GM19238 (cell line): ENCODE measurements around the gene DNAH10.

ENCODE experiments used
- DNase-seq: peaks from one replicate; pipeline ENCODE4 v3.0.0; 2011; ENCODE audit warnings: low spot score; ENCODE audit not compliant: insufficient read length

The DNAH10 gene

GRCh38 chr12:123761841-123762714, at the start of gene DNAH10:
TSS of gene DNAH10 (plus strand) at chr12:123762301. CDS start at chr12:123762337, 36 bp downstream.
- peak; percentile 44 for DNase-seq

GRCh38 chr12:123712780-123713319, 49.3 kb upstream of the DNAH10 start:
- DNase-seq, result no peak

GRCh38 chr12:123713398-123713797, 48.7 kb upstream of the DNAH10 start:
- DNase-seq, result no peak

- no peak for DNase-seq
These were observed 48.1 kb upstream of the DNAH10 start for GRCh38 chr12:123713823-123714585.

GRCh38 chr12:123715195-123715594, 46.9 kb upstream of the DNAH10 start:
- DNase-seq, result no peak

- DNase-seq, result no peak
These were observed 44.8 kb upstream of the DNAH10 start for GRCh38 chr12:123717350-123717749.

GRCh38 chr12:123720141-123720814, 41.8 kb upstream of the DNAH10 start:
- no peak for DNase-seq

- DNase-seq, result no peak
These were observed 40.9 kb upstream of the DNAH10 start for GRCh38 chr12:123721245-123721644.

- no peak for DNase-seq
These were observed 39.1 kb upstream of the DNAH10 start for GRCh38 chr12:123723011-123723410.

GRCh38 chr12:123723765-123724164, 38.3 kb upstream of the DNAH10 start:
- no peak for DNase-seq

- no peak for DNase-seq
These were observed 35.9 kb upstream of the DNAH10 start for GRCh38 chr12:123726244-123726643.

GRCh38 chr12:123726962-123727361, 35.1 kb upstream of the DNAH10 start:
- DNase-seq, result no peak

- no peak for DNase-seq
These were observed 34.2 kb upstream of the DNAH10 start for GRCh38 chr12:123727878-123728277.

- DNase-seq, result no peak
These were observed 30.5 kb upstream of the DNAH10 start for GRCh38 chr12:123731596-123731995.

- no peak for DNase-seq
These were observed 29.9 kb upstream of the DNAH10 start for GRCh38 chr12:123732251-123732650.

- no peak for DNase-seq
These were observed 28.9 kb upstream of the DNAH10 start for GRCh38 chr12:123733229-123733628.

GRCh38 chr12:123734268-123734667, 27.8 kb upstream of the DNAH10 start:
- DNase-seq, result no peak

- DNase-seq, result no peak
These were observed 20.0 kb upstream of the DNAH10 start for GRCh38 chr12:123741937-123742572.

GRCh38 chr12:123743002-123743401, 19.1 kb upstream of the DNAH10 start:
- peak; percentile 28 for DNase-seq

GRCh38 chr12:123744836-123745235, 17.3 kb upstream of the DNAH10 start:
- no peak for DNase-seq

- DNase-seq, result no peak
These were observed 14.8 kb upstream of the DNAH10 start for GRCh38 chr12:123747309-123747708.
